Measurements from ENCODE around the gene MYO19. TPM values are rescaled to one million over a fixed set of nuclear protein-coding genes. Genes with fewer than 3 reads are reported as not detected.

Gene MYO19
- total RNA-seq, 6 experiments from 2014 or later, result 20.6 to 40.5 (median 28.9) TPM

DNA sequence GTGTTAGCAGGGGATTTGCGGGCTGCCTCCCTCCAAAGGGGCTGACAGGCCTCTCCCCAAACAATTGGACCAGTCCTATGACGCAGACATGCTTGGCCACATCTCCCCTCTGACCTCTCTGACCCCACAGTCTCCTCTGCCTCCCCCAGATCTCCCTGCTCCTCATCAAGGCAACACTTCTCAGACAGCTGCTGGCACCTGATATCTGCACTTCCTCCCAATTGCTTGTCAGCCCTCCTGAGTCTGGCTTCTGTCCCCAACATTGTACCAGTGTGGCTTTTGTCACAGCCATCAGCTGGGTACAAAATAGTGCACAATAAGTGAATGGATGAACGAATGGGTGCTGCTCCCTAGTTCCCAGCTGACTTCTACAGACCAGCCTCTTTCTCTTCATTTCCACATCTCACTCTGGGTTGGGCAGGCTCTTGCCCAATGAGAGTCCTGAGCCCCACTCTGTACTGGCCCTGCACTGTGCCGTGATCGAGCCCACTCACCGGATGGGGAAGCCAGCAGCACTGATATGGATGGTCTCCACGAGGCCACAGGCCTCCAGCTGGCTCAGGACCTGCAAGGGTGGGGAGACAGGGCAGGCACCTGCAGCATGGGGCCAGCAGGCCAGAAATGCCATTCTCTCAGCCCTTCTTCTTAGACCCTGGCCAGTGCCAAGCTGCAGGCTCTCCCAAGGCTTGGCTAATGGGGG lies 31.1 kb downstream of the MYO19 start:
- intact Hi-C loops (cut with DNase I), result no loop called here
- TF ChIP-seq POLR2A (IDR thresholded peaks at IDR 0.05), result no peak
- TF ChIP-seq, protein P1, sequence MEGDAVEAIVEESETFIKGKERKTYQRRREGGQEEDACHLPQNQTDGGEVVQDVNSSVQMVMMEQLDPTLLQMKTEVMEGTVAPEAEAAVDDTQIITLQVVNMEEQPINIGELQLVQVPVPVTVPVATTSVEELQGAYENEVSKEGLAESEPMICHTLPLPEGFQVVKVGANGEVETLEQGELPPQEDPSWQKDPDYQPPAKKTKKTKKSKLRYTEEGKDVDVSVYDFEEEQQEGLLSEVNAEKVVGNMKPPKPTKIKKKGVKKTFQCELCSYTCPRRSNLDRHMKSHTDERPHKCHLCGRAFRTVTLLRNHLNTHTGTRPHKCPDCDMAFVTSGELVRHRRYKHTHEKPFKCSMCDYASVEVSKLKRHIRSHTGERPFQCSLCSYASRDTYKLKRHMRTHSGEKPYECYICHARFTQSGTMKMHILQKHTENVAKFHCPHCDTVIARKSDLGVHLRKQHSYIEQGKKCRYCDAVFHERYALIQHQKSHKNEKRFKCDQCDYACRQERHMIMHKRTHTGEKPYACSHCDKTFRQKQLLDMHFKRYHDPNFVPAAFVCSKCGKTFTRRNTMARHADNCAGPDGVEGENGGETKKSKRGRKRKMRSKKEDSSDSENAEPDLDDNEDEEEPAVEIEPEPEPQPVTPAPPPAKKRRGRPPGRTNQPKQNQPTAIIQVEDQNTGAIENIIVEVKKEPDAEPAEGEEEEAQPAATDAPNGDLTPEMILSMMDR (IDR thresholded peaks at IDR 0.05), result no peak
- Histone ChIP-seq H3K4me3 (no peak overlapping the region), H3K27ac (no peak overlapping the region), H3K36me3 (peaks cover 0 to 12% (median 8%) of the 10 kb centered on the region in 4 donors), H3K9me3 (no peaks in the 10 kb centered on the region), H3K4me1 (no peaks in the 10 kb centered on the region), H3K27me3 (no peaks in the 10 kb centered on the region)
- DNase-seq (peak in 1 of 3 donors; percentile 36), ATAC-seq (no peak)
- 95% methylated on average over 2 of the region's 7 CpGs for WGBS (ENCODE audit: insufficient coverage, low coverage, low lambda C conversion rate, missing lambda C conversion rate)

DNA sequence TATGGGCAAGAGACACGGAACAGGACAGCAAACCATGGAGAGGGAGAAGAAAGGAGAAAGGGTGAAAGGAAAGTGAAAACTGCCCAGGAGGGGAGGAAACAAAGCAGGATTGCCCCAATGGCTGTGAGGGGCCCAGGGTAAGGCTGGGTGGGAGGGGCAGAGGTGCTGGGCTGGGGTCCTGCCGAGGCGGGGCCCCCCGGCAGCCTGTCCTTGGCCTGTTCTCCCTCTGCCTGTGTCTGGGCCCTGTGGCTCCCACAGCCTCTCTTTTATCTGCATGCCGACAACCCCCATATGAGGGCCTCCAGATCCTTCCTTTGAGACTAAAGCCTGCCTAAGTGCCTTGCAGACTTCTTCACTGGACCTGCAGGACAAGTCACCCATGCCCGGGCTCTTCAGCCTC lies 32.7 kb downstream of the MYO19 start:
- H3K27me3 ChIP-seq, result no peaks in the 10 kb centered on the region
- peak in 1 of 3 donors; percentile 25 for DNase-seq
- no peaks in the 10 kb centered on the region for H3K9me3 ChIP-seq
- no peak overlapping the region for H3K27ac ChIP-seq
- WGBS (ENCODE audit: insufficient coverage, low coverage, low lambda C conversion rate, missing lambda C conversion rate), result 92% methylated on average over 5 of the region's 6 CpGs
- no peak overlapping the region for H3K4me3 ChIP-seq
- TF ChIP-seq, protein P1 (IDR thresholded peaks at IDR 0.05), result no peak
- TF ChIP-seq POLR2A (IDR thresholded peaks at IDR 0.05), result no peak
- no peaks in the 10 kb centered on the region for H3K4me1 ChIP-seq
- peaks cover 0 to 26% (median 17%) of the 10 kb centered on the region in 4 donors for H3K36me3 ChIP-seq
- peak in 1 of 4 donors; percentile 11 for ATAC-seq
- intact Hi-C loops (cut with DNase I), result no loop called here

DNA sequence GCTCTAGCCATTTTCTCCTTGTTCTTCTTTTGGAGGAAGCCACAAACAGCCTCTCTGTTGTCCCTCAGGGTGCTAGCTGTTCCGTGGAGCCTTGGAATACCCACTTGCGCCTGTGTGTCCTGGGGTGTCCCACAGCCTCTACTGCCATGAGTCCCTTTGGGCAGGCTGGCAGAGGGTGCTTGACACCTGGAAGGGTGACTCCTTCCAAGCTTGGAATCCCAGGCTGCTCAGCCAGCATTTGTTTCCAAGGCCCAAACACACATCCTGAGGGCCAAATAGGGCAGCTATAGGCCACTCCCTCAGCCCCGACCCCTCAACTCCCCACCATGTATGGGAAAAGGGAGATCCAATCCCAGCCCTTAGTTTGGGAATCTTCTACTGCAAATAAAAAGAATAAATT lies 33.3 kb downstream of the MYO19 start:
- ATAC-seq (no peak), DNase-seq (peak in 1 of 3 donors; percentile 6)
- no peaks in the 10 kb centered on the region for H3K9me3 ChIP-seq
- H3K36me3 ChIP-seq, result peaks cover 0 to 24% (median 14%) of the 10 kb centered on the region in 4 donors
- TF ChIP-seq POLR2A (IDR thresholded peaks at IDR 0.05), result no peak
- TF ChIP-seq, protein P1 (IDR thresholded peaks at IDR 0.05), result no peak
- no peak overlapping the region for H3K4me3 ChIP-seq
- 100% methylated on average over 3 of the region's 3 CpGs for whole genome bisulfite sequencing (ENCODE audit: insufficient coverage, low coverage, low lambda C conversion rate, missing lambda C conversion rate)
- no peaks in the 10 kb centered on the region for H3K27me3 ChIP-seq
- peaks cover 0 to 4% (median 0%) of the 10 kb centered on the region in 4 donors for H3K4me1 ChIP-seq
- H3K27ac ChIP-seq, result no peak overlapping the region
- intact Hi-C loops (cut with DNase I), result no loop called here

DNA sequence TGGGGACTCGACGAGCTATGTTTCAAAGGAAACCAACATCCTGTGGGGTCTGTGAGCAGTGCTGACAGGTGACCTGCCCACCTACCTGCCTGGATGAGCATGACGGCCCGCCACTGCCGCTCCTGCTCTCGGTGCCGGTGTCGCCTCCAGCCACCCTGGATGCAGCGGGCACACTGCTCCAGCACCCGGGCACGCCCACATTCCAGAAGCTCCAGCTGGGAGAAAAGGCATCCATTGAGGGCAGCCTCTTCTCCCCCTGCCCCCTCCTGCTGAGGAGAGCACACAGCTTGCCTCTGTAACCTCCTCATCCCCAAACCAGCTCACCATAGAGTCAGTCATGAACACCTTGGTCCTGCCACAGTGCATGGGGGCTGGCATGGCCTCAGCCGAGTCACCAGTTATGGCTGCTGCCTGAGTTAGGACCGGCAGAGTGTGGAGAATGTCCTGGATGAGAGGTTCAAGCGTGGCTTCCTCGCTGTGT lies 33.9 kb downstream of the MYO19 start:
- no peak overlapping the region for H3K4me3 ChIP-seq
- intact Hi-C loops (cut with DNase I), result no loop called here
- ATAC-seq (no peak), DNase-seq (peak in 1 of 3 donors; percentile 38)
- peaks cover 0 to 9% (median 0%) of the 10 kb centered on the region in 4 donors for H3K4me1 ChIP-seq
- H3K9me3 ChIP-seq, result no peaks in the 10 kb centered on the region
- H3K36me3 ChIP-seq, result peaks cover 0 to 30% (median 16%) of the 10 kb centered on the region in 4 donors
- H3K27ac ChIP-seq, result no peak overlapping the region
- TF ChIP-seq, protein P1 (IDR thresholded peaks at IDR 0.05), result no peak
- TF ChIP-seq POLR2A (IDR thresholded peaks at IDR 0.05), result no peak
- 75% methylated on average over 2 of the region's 15 CpGs for WGBS (ENCODE audit: insufficient coverage, low coverage, low lambda C conversion rate, missing lambda C conversion rate)
- H3K27me3 ChIP-seq, result no peaks in the 10 kb centered on the region

Measured in right lobe of liver (tissue), 6 donors.